Measurements from ENCODE around the gene SMCO1. TPM values are rescaled to one million over a fixed set of nuclear protein-coding genes. Genes with fewer than 3 reads are reported as not detected.
"Not testable (repeated sequence)": the region's sequence is repeated elsewhere in the genome, so short reads cannot be mapped to it uniquely, and the experiment has no call there.

Gene SMCO1
- total RNA-seq (2014; rRNA removed; shearing (Covaris generic)): not detected in 2 replicates

- no peak for DNase-seq (ENCODE audit: low read depth)
Observed at GRCh38 chr3:196514913-196515621, at the start of gene SMCO1. SMCO1 (minus strand) TSS chr3:196515346; CDS start chr3:196515209, 137 bp downstream.

GRCh38 chr3:196563721-196564225, 48.6 kb upstream of the SMCO1 start:
- peak; percentile 15 for DNase-seq (ENCODE audit: low read depth)

- no peak for DNase-seq (ENCODE audit: low read depth)
Observed at GRCh38 chr3:196559826-196560225, 44.7 kb upstream of the SMCO1 start.

- DNase-seq (ENCODE audit: low read depth): no peak
Observed at GRCh38 chr3:196558476-196558875, 43.3 kb upstream of the SMCO1 start.

- DNase-seq (ENCODE audit: low read depth): no peak
Observed at GRCh38 chr3:196557236-196557635, 42.1 kb upstream of the SMCO1 start.

GRCh38 chr3:196555295-196555694, 40.1 kb upstream of the SMCO1 start:
- DNase-seq (ENCODE audit: low read depth): no peak

- DNase-seq (ENCODE audit: low read depth): no peak
Observed at GRCh38 chr3:196554205-196554604, 39.1 kb upstream of the SMCO1 start.

- no peak for DNase-seq (ENCODE audit: low read depth)
Observed at GRCh38 chr3:196553551-196553950, 38.4 kb upstream of the SMCO1 start.

GRCh38 chr3:196552253-196552652, 37.1 kb upstream of the SMCO1 start:
- DNase-seq (ENCODE audit: low read depth): no peak

- not testable (repeated sequence) for DNase-seq (ENCODE audit: low read depth)
Observed at GRCh38 chr3:196550172-196550571, 35.0 kb upstream of the SMCO1 start.

GRCh38 chr3:196549312-196549711, 34.2 kb upstream of the SMCO1 start:
- DNase-seq (ENCODE audit: low read depth): not testable (repeated sequence)

GRCh38 chr3:196547067-196547466, 31.9 kb upstream of the SMCO1 start:
- DNase-seq (ENCODE audit: low read depth): no peak

- no peak for DNase-seq (ENCODE audit: low read depth)
Observed at GRCh38 chr3:196546537-196546936, 31.4 kb upstream of the SMCO1 start.

GRCh38 chr3:196544491-196544992, 29.4 kb upstream of the SMCO1 start:
- DNase-seq (ENCODE audit: low read depth): no peak

- DNase-seq (ENCODE audit: low read depth): no peak
Observed at GRCh38 chr3:196541684-196542445, 26.7 kb upstream of the SMCO1 start.

GRCh38 chr3:196537319-196537984, 22.3 kb upstream of the SMCO1 start:
- DNase-seq (ENCODE audit: low read depth): no peak

- no peak for DNase-seq (ENCODE audit: low read depth)
Observed at GRCh38 chr3:196533260-196533681, 18.1 kb upstream of the SMCO1 start.

- DNase-seq (ENCODE audit: low read depth): no peak
Observed at GRCh38 chr3:196531418-196531817, 16.3 kb upstream of the SMCO1 start.

GRCh38 chr3:196528639-196529233, 13.6 kb upstream of the SMCO1 start:
- peak; percentile 74 for DNase-seq (ENCODE audit: low read depth)

- no peak for DNase-seq (ENCODE audit: low read depth)
Observed at GRCh38 chr3:196525141-196525540, 10.0 kb upstream of the SMCO1 start.

- DNase-seq (ENCODE audit: low read depth): peak; percentile 43
Observed at GRCh38 chr3:196524527-196524926, 9.4 kb upstream of the SMCO1 start.

- DNase-seq (ENCODE audit: low read depth): no peak
Observed at GRCh38 chr3:196523841-196524240, 8.7 kb upstream of the SMCO1 start.

Measured in RPMI7951 (cell line).